Measurements from ENCODE around the gene SYCP2.
"Not testable (repeated sequence)": the region's sequence is repeated elsewhere in the genome, so short reads cannot be mapped to it uniquely, and the experiment has no call there.

The SYCP2 gene

DNA sequence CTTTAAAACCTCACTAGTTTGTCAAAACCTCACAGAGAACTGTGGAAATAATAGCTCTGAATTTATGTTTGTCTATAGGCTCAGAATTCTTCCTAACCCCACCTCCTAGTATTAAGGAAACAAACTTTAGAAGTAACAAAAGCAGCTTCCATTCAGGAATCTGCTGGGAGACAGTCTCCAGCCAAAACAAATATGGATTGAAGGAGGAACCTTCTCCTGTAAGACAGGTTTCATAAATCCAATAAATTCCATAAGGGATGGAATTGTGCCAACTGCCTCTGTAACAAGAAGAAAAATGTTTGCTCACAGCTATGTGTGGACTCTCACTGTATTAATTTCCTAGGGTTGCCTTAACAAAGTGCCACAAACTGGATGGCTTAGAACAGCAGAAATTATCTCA is 7.5 kb downstream of the SYCP2 start:
- no peak overlapping the region for H3K4me3 ChIP-seq (ENCODE audit: low read length)
- DNase-seq (ENCODE audit: low read depth, low spot score) = no peak

DNA sequence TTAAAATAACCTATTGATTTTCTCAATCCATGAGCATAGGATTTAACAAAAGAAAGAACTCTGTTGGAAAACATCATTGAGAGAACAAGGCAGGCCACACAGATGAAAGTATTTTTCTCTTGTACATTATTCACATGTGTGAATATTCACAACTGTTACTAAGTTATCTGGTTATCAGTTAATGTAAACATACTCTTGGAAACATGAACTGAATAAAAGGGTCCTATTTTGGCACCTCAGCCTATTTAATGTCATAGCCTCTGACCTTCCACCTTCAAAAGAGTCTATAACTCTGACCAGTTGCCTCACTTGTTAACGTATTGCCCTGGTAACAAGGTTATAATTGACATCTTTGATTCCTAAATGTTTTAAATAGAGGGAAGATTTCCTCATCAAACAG is 8.1 kb downstream of the SYCP2 start:
- H3K4me3 ChIP-seq (ENCODE audit: low read length) = no peak overlapping the region
- no peak for DNase-seq (ENCODE audit: low read depth, low spot score)

- no peak overlapping the region for H3K4me3 ChIP-seq (ENCODE audit: low read length)
- no peak for DNase-seq (ENCODE audit: low read depth, low spot score)
These were observed 9.9 kb downstream of the SYCP2 start for GRCh38 chr20:59923514-59923913.

GRCh38 chr20:59920944-59921343 is 12.5 kb downstream of the SYCP2 start:
- DNase-seq (ENCODE audit: low read depth, low spot score) = no peak
- H3K4me3 ChIP-seq (ENCODE audit: low read length) = no peak overlapping the region

DNA sequence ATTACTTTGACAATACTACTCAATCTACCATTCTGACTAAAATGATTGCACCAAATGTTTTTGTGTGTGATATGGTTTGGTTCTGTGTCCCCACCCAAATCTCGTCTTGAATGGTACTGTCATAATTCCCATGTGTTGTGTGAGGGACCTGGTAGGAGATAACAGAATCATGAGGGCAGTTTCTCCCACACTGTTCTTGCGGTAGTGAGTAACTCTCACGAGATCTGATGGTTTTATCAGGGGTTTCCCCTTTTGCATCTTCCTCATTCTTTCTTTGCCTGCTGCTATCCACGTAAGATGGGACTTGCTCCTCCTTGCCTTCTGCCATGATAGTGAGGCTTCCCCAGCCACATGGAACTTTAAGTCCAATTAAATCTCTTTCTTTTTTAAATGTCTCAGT is 20.8 kb downstream of the SYCP2 start:
- H3K4me3 ChIP-seq (ENCODE audit: low read length) = no peak overlapping the region
- DNase-seq (ENCODE audit: low read depth, low spot score) = no peak

DNA sequence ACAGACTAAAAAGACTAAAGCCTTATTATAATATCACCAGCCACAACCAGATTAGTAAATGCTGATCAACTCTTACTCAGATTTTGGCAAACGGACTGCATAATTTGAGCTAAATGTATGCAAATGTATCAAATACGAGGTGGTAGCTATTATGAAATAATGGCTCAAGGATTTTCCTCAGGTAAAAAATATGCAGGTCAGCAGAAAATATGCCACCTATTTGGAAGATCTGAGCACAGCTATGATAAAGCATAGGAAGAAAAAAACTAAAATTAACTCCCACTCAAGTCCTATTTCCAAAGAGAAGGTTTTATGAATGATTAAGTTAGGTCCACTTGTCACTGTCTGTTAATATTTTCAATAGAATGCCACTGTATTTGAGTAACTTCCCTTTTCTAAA is 22.4 kb downstream of the SYCP2 start:
- no peak overlapping the region for H3K4me3 ChIP-seq (ENCODE audit: low read length)
- DNase-seq (ENCODE audit: low read depth, low spot score) = no peak

DNA sequence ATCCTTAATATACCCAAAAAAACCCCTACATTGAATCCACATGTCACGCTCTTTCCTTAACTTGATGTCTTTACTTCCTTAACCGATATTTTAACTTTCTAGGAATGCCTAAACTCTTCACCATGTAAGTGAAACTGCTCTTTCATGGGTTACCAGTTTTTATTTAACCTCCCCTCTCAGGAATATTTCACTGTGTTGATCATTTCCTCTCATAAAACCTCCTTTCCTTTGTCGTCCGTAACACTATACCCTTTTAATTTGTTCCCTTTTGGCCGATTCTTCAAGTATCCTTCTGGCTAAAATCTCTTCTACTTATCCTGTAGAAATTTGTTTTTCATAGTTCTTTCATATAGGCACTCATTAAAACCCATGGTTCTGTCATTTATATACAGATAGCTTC is 24.6 kb downstream of the SYCP2 start:
- DNase-seq (ENCODE audit: low read depth, low spot score) = no peak
- no peak overlapping the region for H3K4me3 ChIP-seq (ENCODE audit: low read length)

GRCh38 chr20:59903621-59904020 is 29.8 kb downstream of the SYCP2 start:
- DNase-seq (ENCODE audit: low read depth, low spot score) = no peak
- no peak overlapping the region for H3K4me3 ChIP-seq (ENCODE audit: low read length)

- DNase-seq (ENCODE audit: low read depth, low spot score) = no peak
- no peak overlapping the region for H3K4me3 ChIP-seq (ENCODE audit: low read length)
These were observed 31.0 kb downstream of the SYCP2 start for GRCh38 chr20:59902470-59902869.

DNA sequence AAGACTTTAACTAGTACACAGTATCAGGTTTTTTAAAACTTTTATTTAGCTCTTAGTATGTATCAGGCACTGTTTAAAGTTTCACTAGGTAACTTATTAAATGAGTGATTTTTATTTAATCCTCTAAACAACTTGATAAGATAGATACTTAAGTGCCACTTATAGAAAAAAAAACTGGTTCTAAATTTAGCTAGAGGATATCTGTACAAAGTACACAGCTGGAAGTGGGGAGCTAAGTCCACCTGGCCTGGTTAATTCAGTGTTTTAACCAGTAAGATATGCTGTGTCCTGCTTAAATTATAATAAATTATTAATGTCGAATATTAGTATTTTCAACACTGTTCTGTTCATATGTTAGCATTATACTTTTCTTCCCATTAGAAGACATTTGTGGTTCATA is 37.5 kb downstream of the SYCP2 start:
- DNase-seq (ENCODE audit: low read depth, low spot score) = no peak
- H3K4me3 ChIP-seq (ENCODE audit: low read length) = no peak overlapping the region

DNA sequence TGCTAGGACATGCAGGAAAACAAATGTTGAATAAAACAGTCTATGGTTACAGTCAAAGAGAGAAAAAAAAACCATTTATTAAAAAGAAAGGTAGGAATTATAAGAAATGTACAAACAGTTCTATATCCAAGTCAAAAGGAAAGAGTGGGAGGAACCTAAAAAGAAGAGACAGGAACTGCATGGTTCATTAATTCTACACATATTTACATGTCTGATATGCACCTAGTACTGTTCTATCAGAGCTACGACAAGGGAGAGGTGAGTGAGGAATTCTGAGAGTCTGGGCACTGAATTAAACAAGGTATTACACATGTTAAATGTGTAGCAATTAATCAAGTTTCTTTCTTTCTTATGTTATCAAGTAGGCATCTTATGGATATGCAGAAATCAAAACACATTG is 41.9 kb downstream of the SYCP2 start:
- H3K4me3 ChIP-seq (ENCODE audit: low read length) = no peak overlapping the region
- no peak for DNase-seq (ENCODE audit: low read depth, low spot score)

GRCh38 chr20:59890035-59890434 is 43.4 kb downstream of the SYCP2 start:
- not testable (repeated sequence) for DNase-seq (ENCODE audit: low read depth, low spot score); H3K4me3 ChIP-seq (ENCODE audit: low read length)

- DNase-seq (ENCODE audit: low read depth, low spot score) = no peak
These were observed 45.4 kb downstream of the SYCP2 start for GRCh38 chr20:59888050-59888449.

GRCh38 chr20:59884494-59884893 is 48.9 kb downstream of the SYCP2 start:
- DNase-seq (ENCODE audit: low read depth, low spot score) = no peak
- H3K4me3 ChIP-seq (ENCODE audit: low read length) = no peak overlapping the region

More at GRCh38 chr20:59888050-59888449, 45.4 kb downstream of the SYCP2 start:
- H3K4me3 ChIP-seq (ENCODE audit: low read length) = no peak overlapping the region

GRCh38 chr20:59880198-59880597 is 53.2 kb downstream of the SYCP2 start:
- DNase-seq (ENCODE audit: low read depth, low spot score) = no peak

GRCh38 chr20:59873409-59873808 is 60.0 kb downstream of the SYCP2 start:
- DNase-seq (ENCODE audit: low read depth, low spot score) = no peak
- no peak overlapping the region for H3K4me3 ChIP-seq (ENCODE audit: low read length)

More at GRCh38 chr20:59880198-59880597, 53.2 kb downstream of the SYCP2 start:
- H3K4me3 ChIP-seq (ENCODE audit: low read length) = no peak overlapping the region

GRCh38 chr20:59871096-59871495 is 62.3 kb downstream of the SYCP2 start:
- no peak for DNase-seq (ENCODE audit: low read depth, low spot score)
- H3K4me3 ChIP-seq (ENCODE audit: low read length) = no peak overlapping the region

GRCh38 chr20:59866338-59866737 is 67.1 kb downstream of the SYCP2 start:
- DNase-seq (ENCODE audit: low read depth, low spot score) = no peak

DNA sequence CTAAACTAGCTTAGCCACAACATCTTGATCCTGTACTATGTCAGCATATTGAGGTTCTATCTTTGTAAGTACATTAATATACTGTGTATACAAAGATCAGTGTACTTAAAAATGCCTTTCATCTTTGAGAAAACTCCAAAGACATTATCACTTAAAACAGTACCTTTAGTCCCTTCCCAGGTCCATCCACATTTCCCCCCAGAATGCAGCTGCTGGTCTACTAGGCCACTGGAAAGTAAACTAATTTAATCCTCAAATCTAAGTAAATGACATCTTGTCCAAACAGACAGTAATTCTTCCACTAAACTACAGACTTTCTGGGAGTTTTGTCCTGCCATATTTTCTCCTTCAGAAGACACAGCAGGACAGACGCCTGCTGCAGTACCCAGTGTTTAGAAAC is 68.7 kb downstream of the SYCP2 start:
- no peak overlapping the region for H3K4me3 ChIP-seq (ENCODE audit: low read length)
- DNase-seq (ENCODE audit: low read depth, low spot score) = no peak

More at GRCh38 chr20:59866338-59866737, 67.1 kb downstream of the SYCP2 start:
- H3K4me3 ChIP-seq (ENCODE audit: low read length) = no peak overlapping the region

GRCh38 chr20:59863058-59863457 is 70.4 kb downstream of the SYCP2 start:
- no peak overlapping the region for H3K4me3 ChIP-seq (ENCODE audit: low read length)
- DNase-seq (ENCODE audit: low read depth, low spot score) = no peak

- no peak for DNase-seq (ENCODE audit: low read depth, low spot score)
- no peak overlapping the region for H3K4me3 ChIP-seq (ENCODE audit: low read length)
These were observed 72.0 kb downstream of the SYCP2 start for GRCh38 chr20:59861401-59861800.

DNA sequence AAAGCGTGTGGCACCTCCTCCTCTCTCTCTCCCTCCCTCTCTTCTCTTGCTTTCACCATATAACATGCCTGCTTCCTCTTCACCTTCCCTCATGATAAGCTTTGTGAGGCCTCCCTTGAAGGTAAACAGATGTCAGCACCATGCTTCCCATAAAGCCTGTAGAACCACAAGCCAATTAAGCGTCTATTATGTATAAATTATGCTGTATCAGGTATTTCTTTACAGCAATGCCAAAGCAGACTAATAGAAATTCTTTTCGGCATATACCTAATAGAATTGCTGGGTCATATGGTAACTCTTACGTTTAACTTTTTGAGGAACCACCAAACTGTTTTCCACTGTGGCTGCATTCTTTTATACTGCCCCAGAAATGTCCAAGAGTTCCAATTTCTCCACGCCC is 75.0 kb downstream of the SYCP2 start:
- H3K4me3 ChIP-seq (ENCODE audit: low read length) = no peak overlapping the region
- DNase-seq (ENCODE audit: low read depth, low spot score) = no peak
